Panc1 (cell line): ENCODE results near the gene WDR27.

Experiments
- POLR2AphosphoS5 ChIP-seq: IDR thresholded peaks from 2 replicates; pipeline ENCODE4 v1.6.1; 2012; ENCODE audit warnings: mild to moderate bottlenecking, low read depth, low read length, moderate library complexity
- REST ChIP-seq, 2 experiments: IDR thresholded peaks; 2 replicates each; pipeline ENCODE4 v1.6.1; 2011 to 2012; ENCODE audit warnings: low read depth in 2 of 2, control low read depth in 1 of 2, low read length in 1 of 2, mild to moderate bottlenecking in 1 of 2, moderate library complexity in 1 of 2; ENCODE audit not compliant: insufficient read depth in 1 of 2
- TF ChIP-seq, protein P1 (sequence below): fragments of 450-650 bp; IDR thresholded peaks from 2 replicates; pipeline ENCODE4 v1.5.1; 2017; ENCODE audit warnings: mild to moderate bottlenecking

DNA sequence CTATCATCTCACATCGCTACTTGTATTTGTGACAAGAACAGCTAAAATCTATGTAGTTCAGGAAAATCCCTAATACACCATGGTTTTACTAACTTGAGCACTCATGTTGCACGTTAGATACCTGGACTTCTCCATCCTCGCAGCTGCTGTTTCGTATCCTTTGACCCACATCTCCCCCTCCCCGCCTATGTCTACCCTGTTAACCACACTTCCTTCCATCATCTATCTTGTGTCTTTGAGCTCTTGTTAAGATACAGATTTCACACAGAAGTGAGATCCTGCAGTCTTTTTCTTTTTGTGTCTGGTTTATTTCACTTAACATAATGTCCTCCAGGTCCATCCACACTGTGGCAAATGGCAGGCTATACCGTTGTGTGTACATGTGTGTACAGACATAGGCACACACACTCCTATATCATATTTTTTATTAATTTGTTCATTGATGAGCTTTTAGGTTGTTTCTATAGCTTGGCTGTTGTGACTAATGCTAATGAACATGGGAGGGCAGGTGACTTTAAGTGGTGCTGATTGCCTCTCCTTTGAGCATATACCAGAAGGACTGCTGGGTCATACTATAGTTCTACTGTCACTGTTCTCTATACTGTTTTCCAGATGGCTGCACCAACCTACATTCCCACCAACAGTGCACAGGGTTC, 117.8 kb downstream of the WDR27 start:
- TF ChIP-seq, protein P1, sequence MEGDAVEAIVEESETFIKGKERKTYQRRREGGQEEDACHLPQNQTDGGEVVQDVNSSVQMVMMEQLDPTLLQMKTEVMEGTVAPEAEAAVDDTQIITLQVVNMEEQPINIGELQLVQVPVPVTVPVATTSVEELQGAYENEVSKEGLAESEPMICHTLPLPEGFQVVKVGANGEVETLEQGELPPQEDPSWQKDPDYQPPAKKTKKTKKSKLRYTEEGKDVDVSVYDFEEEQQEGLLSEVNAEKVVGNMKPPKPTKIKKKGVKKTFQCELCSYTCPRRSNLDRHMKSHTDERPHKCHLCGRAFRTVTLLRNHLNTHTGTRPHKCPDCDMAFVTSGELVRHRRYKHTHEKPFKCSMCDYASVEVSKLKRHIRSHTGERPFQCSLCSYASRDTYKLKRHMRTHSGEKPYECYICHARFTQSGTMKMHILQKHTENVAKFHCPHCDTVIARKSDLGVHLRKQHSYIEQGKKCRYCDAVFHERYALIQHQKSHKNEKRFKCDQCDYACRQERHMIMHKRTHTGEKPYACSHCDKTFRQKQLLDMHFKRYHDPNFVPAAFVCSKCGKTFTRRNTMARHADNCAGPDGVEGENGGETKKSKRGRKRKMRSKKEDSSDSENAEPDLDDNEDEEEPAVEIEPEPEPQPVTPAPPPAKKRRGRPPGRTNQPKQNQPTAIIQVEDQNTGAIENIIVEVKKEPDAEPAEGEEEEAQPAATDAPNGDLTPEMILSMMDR = no peak
- TF ChIP-seq POLR2AphosphoS5 = no peak
- TF ChIP-seq REST (IDR thresholded peaks at IDR 0.05; ENCODE audit: insufficient read depth in 1 of 2, low read depth in 2 of 2, low read length in 1 of 2) = no peak
